Testis (tissue), 3 donors: ENCODE results near the gene ARF1. TPM values are rescaled to one million over a fixed set of nuclear protein-coding genes. Genes with fewer than 3 reads are reported as not detected.
A peak's percentile ranks its signal among the peaks of the same experiment; 100 is the strongest.

Experiments used
- DNase-seq: peaks from one replicate; pipeline ENCODE4 v3.0.0-alpha.2; 2019
- H3K27ac ChIP-seq, 2 donors: fragments of 200-600 bp; sonication (generic); one replicate each; pipeline ENCODE4 v1.5.1; 2019
- H3K27me3 ChIP-seq: fragments of 200-600 bp; sonication (generic); one replicate; pipeline ENCODE4 v1.5.1; 2019
- H3K36me3 ChIP-seq: fragments of 200-600 bp; sonication (generic); one replicate; pipeline ENCODE4 v1.5.1; 2017; ENCODE audit warnings: low read depth; ENCODE audit errors: missing control alignments
- H3K4me1 ChIP-seq: fragments of 200-600 bp; sonication (generic); one replicate; pipeline ENCODE4 v1.5.1; 2019
- H3K4me3 ChIP-seq, 2 donors: fragments of 200-600 bp; sonication (generic); one replicate each; pipeline ENCODE4 v1.5.1; 2017 to 2019
- H3K9me3 ChIP-seq: fragments of 200-600 bp; sonication (generic); one replicate; pipeline ENCODE4 v1.5.1; 2017
- POLR2A ChIP-seq: fragments of 450-650 bp; IDR thresholded peaks from one replicate; pipeline ENCODE4 v1.6.1; 2017; ENCODE audit warnings: antibody characterized with exemption, mild to moderate bottlenecking, moderate library complexity
- WGBS, 2 donors: methylation state at CpG; one replicate each; pipeline ENCODE4 v1.1.5; 2018; 5-methylcytosine and 5-hydroxymethylcytosine counted together
- intact Hi-C: fragments of 100-400 bp; cut with DNase I; formaldehyde crosslinking; loops from one replicate; pipeline ENCODE4 v1.15.1; 2023; ENCODE audit warnings: low total_unique reads
- polyA plus RNA-seq: library from polyadenylated mRNA; stranded (reverse); fragments of 350-450 nt; fragmentation: Illumina TruSeq; extraction: RNeasy Lipid Tissue Mini Kit (QIAGEN cat#74804); gene quantifications from one replicate; pipeline ENCODE4 v1.2.3, GENCODE V29; 2014; ENCODE audit warnings: low read depth, low replicate concordance; ENCODE audit not compliant: insufficient read depth
- total RNA-seq, 2 donors: library from RNA; depleted of rRNA; stranded (reverse); fragments of >200 nt; gene quantifications; one replicate each; pipeline ENCODE4 v1.2.3, GENCODE V29; 2016
- TF ChIP-seq, protein P1 (sequence below), 3 experiments: fragments of 450-650 bp in 2 of 3; fragments of 200-600 bp in 1 of 3; sonication (generic) in 1 of 3; IDR thresholded peaks; one replicate each; pipeline ENCODE4 v1.5.1; 2016 to 2019; ENCODE audit warnings: antibody characterized with exemption in 3 of 3, mild to moderate bottlenecking in 2 of 3, moderate library complexity in 1 of 3

Gene ARF1
- total and polyA plus RNA-seq, 3 donors from 2014 or later: 426 to 637 (median 488) TPM

- no peak for TF ChIP-seq POLR2A
- TF ChIP-seq, protein P1, sequence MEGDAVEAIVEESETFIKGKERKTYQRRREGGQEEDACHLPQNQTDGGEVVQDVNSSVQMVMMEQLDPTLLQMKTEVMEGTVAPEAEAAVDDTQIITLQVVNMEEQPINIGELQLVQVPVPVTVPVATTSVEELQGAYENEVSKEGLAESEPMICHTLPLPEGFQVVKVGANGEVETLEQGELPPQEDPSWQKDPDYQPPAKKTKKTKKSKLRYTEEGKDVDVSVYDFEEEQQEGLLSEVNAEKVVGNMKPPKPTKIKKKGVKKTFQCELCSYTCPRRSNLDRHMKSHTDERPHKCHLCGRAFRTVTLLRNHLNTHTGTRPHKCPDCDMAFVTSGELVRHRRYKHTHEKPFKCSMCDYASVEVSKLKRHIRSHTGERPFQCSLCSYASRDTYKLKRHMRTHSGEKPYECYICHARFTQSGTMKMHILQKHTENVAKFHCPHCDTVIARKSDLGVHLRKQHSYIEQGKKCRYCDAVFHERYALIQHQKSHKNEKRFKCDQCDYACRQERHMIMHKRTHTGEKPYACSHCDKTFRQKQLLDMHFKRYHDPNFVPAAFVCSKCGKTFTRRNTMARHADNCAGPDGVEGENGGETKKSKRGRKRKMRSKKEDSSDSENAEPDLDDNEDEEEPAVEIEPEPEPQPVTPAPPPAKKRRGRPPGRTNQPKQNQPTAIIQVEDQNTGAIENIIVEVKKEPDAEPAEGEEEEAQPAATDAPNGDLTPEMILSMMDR (IDR thresholded peaks at IDR 0.05): no peak
- 85 to 93% methylated on average over 2 to 8 of the region's 8 CpGs for WGBS, 2 donors
- Histone ChIP-seq H3K27me3 (no peaks in the 10 kb centered on the region), H3K4me1 (no peaks in the 10 kb centered on the region), H3K4me3 (no peak overlapping the region), H3K27ac (no peak overlapping the region), H3K36me3 (no peaks in the 10 kb centered on the region), H3K9me3 (no peaks in the 10 kb centered on the region)
- no peak for DNase-seq
- intact Hi-C loops: no loop called here
These were observed 45.7 kb upstream of the ARF1 start for GRCh38 chr1:228036701-228037231.

- intact Hi-C loops: no loop called here
- Histone ChIP-seq H3K4me3 (peak overlapping the region in 1 of 2 donors; percentile 6), H3K36me3 (no peaks in the 10 kb centered on the region), H3K4me1 (no peaks in the 10 kb centered on the region), H3K27me3 (no peaks in the 10 kb centered on the region), H3K9me3 (no peaks in the 10 kb centered on the region), H3K27ac (no peak overlapping the region)
- no peak for DNase-seq
- 1 to 8% methylated on average over 17 to 78 of the region's 80 CpGs for WGBS, 2 donors
- TF ChIP-seq, protein P1 (IDR thresholded peaks at IDR 0.05): no peak
- no peak for TF ChIP-seq POLR2A
These were observed 44.8 kb upstream of the ARF1 start for GRCh38 chr1:228037401-228038386.

DNA sequence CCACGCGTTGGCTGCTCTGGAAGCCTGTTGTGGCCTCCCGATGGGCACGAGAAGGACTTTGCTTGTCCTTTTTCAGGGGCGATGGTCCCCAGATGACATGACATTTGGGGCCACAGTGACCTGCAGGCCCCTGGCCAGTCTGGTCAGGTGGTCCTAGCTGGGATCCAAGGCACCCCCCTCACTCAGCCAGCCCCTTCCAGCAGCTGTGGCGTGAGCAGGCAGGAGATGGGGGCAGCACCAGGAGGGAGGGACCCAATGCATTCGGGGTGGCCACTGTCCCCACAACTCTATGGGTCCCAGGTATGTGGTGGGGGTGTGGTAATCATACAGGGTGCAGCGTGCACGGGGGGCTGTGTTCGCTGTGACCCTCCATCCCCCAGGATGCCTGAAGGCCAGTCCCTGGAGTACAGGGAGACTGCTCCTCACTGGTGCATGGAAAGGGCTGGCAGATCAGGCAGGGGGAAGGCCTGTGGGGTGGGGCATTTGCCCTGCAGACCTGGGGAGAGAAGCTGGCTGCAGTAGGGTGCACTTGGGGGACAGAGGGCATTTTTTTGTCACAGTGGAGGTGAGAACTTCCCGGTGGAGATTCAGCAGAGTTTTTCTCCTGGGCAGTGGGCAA is 44.0 kb upstream of the ARF1 start:
- no peaks in the 10 kb centered on the region for H3K9me3 ChIP-seq
- no peaks in the 10 kb centered on the region for H3K36me3 ChIP-seq
- H3K4me1 ChIP-seq: no peaks in the 10 kb centered on the region
- TF ChIP-seq POLR2A: no peak
- H3K4me3 ChIP-seq: peak overlapping the region in 1 of 2 donors; percentile 6
- no peak overlapping the region for H3K27ac ChIP-seq
- DNase-seq: no peak
- no peaks in the 10 kb centered on the region for H3K27me3 ChIP-seq
- intact Hi-C loops: no loop called here
- WGBS, 2 donors: 73 to 91% methylated on average over 4 to 11 of the region's 11 CpGs

- no peak for DNase-seq
These were observed 43.3 kb upstream of the ARF1 start for GRCh38 chr1:228039006-228039903.

More at GRCh38 chr1:228039006-228039903, 43.3 kb upstream of the ARF1 start:
- intact Hi-C loops: no loop called here
- no peaks in the 10 kb centered on the region for H3K9me3 ChIP-seq
- H3K27ac ChIP-seq: no peak overlapping the region
- 89 to 90% methylated on average over 5 to 8 of the region's 8 CpGs for WGBS, 2 donors
- no peaks in the 10 kb centered on the region for H3K36me3 ChIP-seq
- no peaks in the 10 kb centered on the region for H3K4me1 ChIP-seq
- no peaks in the 10 kb centered on the region for H3K27me3 ChIP-seq
- no peak for TF ChIP-seq POLR2A
- TF ChIP-seq, protein P1 (IDR thresholded peaks at IDR 0.05): no peak
- no peak overlapping the region for H3K4me3 ChIP-seq
